Measurements from ENCODE around the gene NKD1.

Gene NKD1

GRCh38 chr16:50617646-50618184 is 69.5 kb downstream of the NKD1 start:
- TF ChIP-seq FOXP2 (optimal IDR thresholded peaks at IDR 0.05; ENCODE audit: borderline replicate concordance, extremely low read depth, extremely low read length, insufficient read depth) = no peak
- no peak for TF ChIP-seq SIN3A (IDR thresholded peaks at IDR 0.05; ENCODE audit: borderline replicate concordance, insufficient read depth, low read length)
- TF ChIP-seq POLR2AphosphoS5 (IDR thresholded peaks at IDR 0.05; ENCODE audit: low read depth, low read length) = no peak
- no peak for TF ChIP-seq TAF1 (IDR thresholded peaks at IDR 0.05; ENCODE audit: borderline replicate concordance, insufficient read depth, low read length)
- no peak for TF ChIP-seq REST (IDR thresholded peaks at IDR 0.05; ENCODE audit: insufficient read depth in 1 of 2, low read depth in 2 of 2, low read length in 2 of 2)

- TF ChIP-seq SIN3A (IDR thresholded peaks at IDR 0.05; ENCODE audit: borderline replicate concordance, insufficient read depth, low read length) (no peak), FOXP2 (optimal IDR thresholded peaks at IDR 0.05; ENCODE audit: borderline replicate concordance, extremely low read depth, extremely low read length, insufficient read depth) (no peak), REST (IDR thresholded peaks at IDR 0.05; ENCODE audit: insufficient read depth in 1 of 2, low read depth in 2 of 2, low read length in 2 of 2) (no peak), TAF1 (IDR thresholded peaks at IDR 0.05; ENCODE audit: borderline replicate concordance, insufficient read depth, low read length) (no peak), POLR2AphosphoS5 (IDR thresholded peaks at IDR 0.05; ENCODE audit: low read depth, low read length) (no peak)
Observed at GRCh38 chr16:50618238-50618918, 70.2 kb downstream of the NKD1 start.

GRCh38 chr16:50619702-50620491 is 71.7 kb downstream of the NKD1 start:
- no peak for TF ChIP-seq FOXP2 (optimal IDR thresholded peaks at IDR 0.05; ENCODE audit: borderline replicate concordance, extremely low read depth, extremely low read length, insufficient read depth)
- TF ChIP-seq TAF1 (IDR thresholded peaks at IDR 0.05; ENCODE audit: borderline replicate concordance, insufficient read depth, low read length) = no peak
- no peak for TF ChIP-seq SIN3A (IDR thresholded peaks at IDR 0.05; ENCODE audit: borderline replicate concordance, insufficient read depth, low read length)
- no peak for TF ChIP-seq POLR2AphosphoS5 (IDR thresholded peaks at IDR 0.05; ENCODE audit: low read depth, low read length)
- TF ChIP-seq REST (IDR thresholded peaks at IDR 0.05; ENCODE audit: insufficient read depth in 1 of 2, low read depth in 2 of 2, low read length in 2 of 2) = no peak

GRCh38 chr16:50620646-50621451 is 72.7 kb downstream of the NKD1 start:
- TF ChIP-seq POLR2AphosphoS5 (IDR thresholded peaks at IDR 0.05; ENCODE audit: low read depth, low read length) (no peak), TAF1 (IDR thresholded peaks at IDR 0.05; ENCODE audit: borderline replicate concordance, insufficient read depth, low read length) (no peak), FOXP2 (optimal IDR thresholded peaks at IDR 0.05; ENCODE audit: borderline replicate concordance, extremely low read depth, extremely low read length, insufficient read depth) (no peak), SIN3A (IDR thresholded peaks at IDR 0.05; ENCODE audit: borderline replicate concordance, insufficient read depth, low read length) (no peak), REST (IDR thresholded peaks at IDR 0.05; ENCODE audit: insufficient read depth in 1 of 2, low read depth in 2 of 2, low read length in 2 of 2) (no peak)
